ENCODE measurements around the gene MEGF10.
A peak's percentile ranks its signal among the peaks of the same experiment; 100 is the strongest.

The MEGF10 gene

DNA sequence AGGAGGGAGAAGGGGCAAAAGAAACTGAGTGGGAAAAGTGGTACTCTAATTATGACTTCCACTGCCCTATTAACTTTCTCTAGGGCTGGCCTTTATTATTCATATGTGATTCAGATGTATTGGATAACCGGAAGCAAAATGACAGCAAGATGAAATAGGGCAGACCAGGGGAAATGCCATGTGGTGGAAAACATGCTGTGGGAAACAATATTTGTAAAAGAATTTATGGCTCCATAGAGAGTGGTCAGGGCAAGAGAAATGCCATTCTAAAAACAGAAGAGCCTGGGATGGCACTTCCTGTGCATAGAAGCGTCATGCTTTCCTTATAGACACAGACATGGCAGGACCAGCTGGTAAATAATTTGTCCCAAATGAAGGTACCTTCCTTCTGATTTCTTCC, 67.7 kb downstream of the MEGF10 start:
- Histone ChIP-seq H3K9ac (ENCODE audit: insufficient read length) (no peak overlapping the region), H3K9me3 (ENCODE audit: low read depth, low read length) (no peaks in the 10 kb centered on the region), H3K27ac (peak overlapping the region; percentile 82), H3K4me3 (peak overlapping the region; percentile 57), H3K36me3 (ENCODE audit: insufficient read depth, low read length) (no peaks in the 10 kb centered on the region)
- TF ChIP-seq EZH2 (IDR thresholded peaks at IDR 0.05) (no peak), FOXP2 (optimal IDR thresholded peaks at IDR 0.05; ENCODE audit: control extremely low read depth, extremely low read length, insufficient read depth) (no peak), POLR2AphosphoS5 (IDR thresholded peaks at IDR 0.05; ENCODE audit: borderline replicate concordance, low read depth, low read length) (peak; percentile 42; the same call in 1 of the 2 replicates)
- peak; percentile 45 for DNase-seq (ENCODE audit: low read depth, low spot score)

- Histone ChIP-seq H3K36me3 (ENCODE audit: insufficient read depth, low read length) (no peaks in the 10 kb centered on the region), H3K9me3 (ENCODE audit: low read depth, low read length) (no peaks in the 10 kb centered on the region), H3K27ac (peak overlapping the region; percentile 82), H3K9ac (ENCODE audit: insufficient read length) (no peak overlapping the region), H3K4me3 (peak overlapping the region; percentile 57)
- DNase-seq (ENCODE audit: low read depth, low spot score) = no peak
- no peak for TF ChIP-seq POLR2AphosphoS5 (IDR thresholded peaks at IDR 0.05; ENCODE audit: borderline replicate concordance, low read depth, low read length)
- TF ChIP-seq EZH2 (IDR thresholded peaks at IDR 0.05) = no peak
- no peak for TF ChIP-seq FOXP2 (optimal IDR thresholded peaks at IDR 0.05; ENCODE audit: control extremely low read depth, extremely low read length, insufficient read depth)
Observed at GRCh38 chr5:127358740-127359139, 68.1 kb downstream of the MEGF10 start.

- TF ChIP-seq FOXP2 (optimal IDR thresholded peaks at IDR 0.05; ENCODE audit: control extremely low read depth, extremely low read length, insufficient read depth) = no peak
- no peak for TF ChIP-seq POLR2AphosphoS5 (IDR thresholded peaks at IDR 0.05; ENCODE audit: borderline replicate concordance, low read depth, low read length)
- TF ChIP-seq EZH2 (IDR thresholded peaks at IDR 0.05) = no peak
Observed at GRCh38 chr5:127359502-127359901, 68.9 kb downstream of the MEGF10 start.

GRCh38 chr5:127363403-127363802, 72.8 kb downstream of the MEGF10 start:
- TF ChIP-seq EZH2 (IDR thresholded peaks at IDR 0.05) (no peak), POLR2AphosphoS5 (IDR thresholded peaks at IDR 0.05; ENCODE audit: borderline replicate concordance, low read depth, low read length) (no peak), FOXP2 (optimal IDR thresholded peaks at IDR 0.05; ENCODE audit: control extremely low read depth, extremely low read length, insufficient read depth) (no peak)

More at GRCh38 chr5:127359502-127359901, 68.9 kb downstream of the MEGF10 start:
- DNase-seq (ENCODE audit: low read depth, low spot score) = no peak
- Histone ChIP-seq H3K9ac (ENCODE audit: insufficient read length) (no peak overlapping the region), H3K36me3 (ENCODE audit: insufficient read depth, low read length) (no peaks in the 10 kb centered on the region), H3K9me3 (ENCODE audit: low read depth, low read length) (no peaks in the 10 kb centered on the region), H3K4me3 (no peak overlapping the region), H3K27ac (no peak overlapping the region)

DNA sequence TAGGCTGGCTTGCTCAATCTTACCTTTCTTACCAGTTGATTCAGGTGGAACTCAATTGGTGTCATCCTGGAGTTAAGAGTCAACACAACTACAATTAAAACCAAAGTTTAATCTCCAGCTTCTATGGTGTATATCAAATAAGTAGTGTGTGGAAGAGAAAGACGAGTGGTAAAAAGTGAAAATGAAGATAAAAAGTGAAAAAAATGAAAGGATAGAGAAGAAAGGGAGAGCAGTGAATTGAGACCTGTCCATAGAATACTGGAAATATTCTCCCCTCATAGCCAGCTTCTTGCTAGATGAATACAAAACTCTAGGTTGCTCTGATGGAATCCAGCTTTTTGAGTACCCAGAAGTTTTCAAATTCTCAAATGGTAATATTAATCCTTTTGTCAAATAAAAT, 76.4 kb downstream of the MEGF10 start:
- DNase-seq (ENCODE audit: low read depth, low spot score) = no peak
- TF ChIP-seq FOXP2 (optimal IDR thresholded peaks at IDR 0.05; ENCODE audit: control extremely low read depth, extremely low read length, insufficient read depth) (no peak), EZH2 (IDR thresholded peaks at IDR 0.05) (no peak), POLR2AphosphoS5 (IDR thresholded peaks at IDR 0.05; ENCODE audit: borderline replicate concordance, low read depth, low read length) (no peak)
- no peaks in the 10 kb centered on the region for H3K9me3 ChIP-seq (ENCODE audit: low read depth, low read length)
- no peak overlapping the region for H3K4me3 ChIP-seq
- H3K36me3 ChIP-seq (ENCODE audit: insufficient read depth, low read length) = no peaks in the 10 kb centered on the region
- no peak overlapping the region for H3K9ac ChIP-seq (ENCODE audit: insufficient read length)
- H3K27ac ChIP-seq = no peak overlapping the region

More at GRCh38 chr5:127363403-127363802, 72.8 kb downstream of the MEGF10 start:
- Histone ChIP-seq H3K4me3 (no peak overlapping the region), H3K36me3 (ENCODE audit: insufficient read depth, low read length) (no peaks in the 10 kb centered on the region), H3K9ac (ENCODE audit: insufficient read length) (no peak overlapping the region), H3K27ac (no peak overlapping the region), H3K9me3 (ENCODE audit: low read depth, low read length) (no peaks in the 10 kb centered on the region)
- DNase-seq (ENCODE audit: low read depth, low spot score) = no peak

GRCh38 chr5:127367946-127368465, 77.4 kb downstream of the MEGF10 start:
- Histone ChIP-seq H3K4me3 (no peak overlapping the region), H3K9me3 (ENCODE audit: low read depth, low read length) (no peaks in the 10 kb centered on the region), H3K27ac (no peak overlapping the region), H3K36me3 (ENCODE audit: insufficient read depth, low read length) (no peaks in the 10 kb centered on the region), H3K9ac (ENCODE audit: insufficient read length) (no peak overlapping the region)
- TF ChIP-seq POLR2AphosphoS5 (IDR thresholded peaks at IDR 0.05; ENCODE audit: borderline replicate concordance, low read depth, low read length) (no peak), EZH2 (IDR thresholded peaks at IDR 0.05) (no peak), FOXP2 (optimal IDR thresholded peaks at IDR 0.05; ENCODE audit: control extremely low read depth, extremely low read length, insufficient read depth) (no peak)
- DNase-seq (ENCODE audit: low read depth, low spot score) = no peak

GRCh38 chr5:127369796-127370195, 79.2 kb downstream of the MEGF10 start:
- Histone ChIP-seq H3K36me3 (ENCODE audit: insufficient read depth, low read length) (no peaks in the 10 kb centered on the region), H3K9ac (ENCODE audit: insufficient read length) (no peak overlapping the region), H3K27ac (no peak overlapping the region), H3K9me3 (ENCODE audit: low read depth, low read length) (no peaks in the 10 kb centered on the region), H3K4me3 (no peak overlapping the region)
- DNase-seq (ENCODE audit: low read depth, low spot score) = no peak
- TF ChIP-seq FOXP2 (optimal IDR thresholded peaks at IDR 0.05; ENCODE audit: control extremely low read depth, extremely low read length, insufficient read depth) = no peak
- TF ChIP-seq EZH2 (IDR thresholded peaks at IDR 0.05) = no peak
- no peak for TF ChIP-seq POLR2AphosphoS5 (IDR thresholded peaks at IDR 0.05; ENCODE audit: borderline replicate concordance, low read depth, low read length)

DNA sequence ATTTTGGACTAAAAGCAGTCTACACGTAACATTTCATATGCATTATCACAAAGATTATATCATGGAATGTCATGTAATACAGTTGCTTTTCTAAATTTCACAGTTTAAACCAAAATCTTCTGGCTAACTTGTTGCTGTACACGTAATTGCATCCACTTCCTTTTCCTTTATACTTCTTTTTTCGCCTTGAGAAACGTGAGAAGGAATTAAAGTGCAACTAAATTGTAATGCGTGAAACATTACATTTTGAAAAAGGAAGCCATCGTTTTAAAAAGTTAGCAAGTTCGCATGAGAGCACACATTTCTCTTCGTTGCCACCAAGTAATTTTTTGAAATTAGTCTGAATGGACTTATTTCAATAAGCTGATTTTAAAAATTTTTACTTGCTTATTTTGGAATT, 80.0 kb downstream of the MEGF10 start:
- Histone ChIP-seq H3K4me3 (no peak overlapping the region), H3K9ac (ENCODE audit: insufficient read length) (no peak overlapping the region), H3K36me3 (ENCODE audit: insufficient read depth, low read length) (no peaks in the 10 kb centered on the region), H3K27ac (no peak overlapping the region), H3K9me3 (ENCODE audit: low read depth, low read length) (no peaks in the 10 kb centered on the region)
- DNase-seq (ENCODE audit: low read depth, low spot score) = no peak
- no peak for TF ChIP-seq FOXP2 (optimal IDR thresholded peaks at IDR 0.05; ENCODE audit: control extremely low read depth, extremely low read length, insufficient read depth)
- no peak for TF ChIP-seq POLR2AphosphoS5 (IDR thresholded peaks at IDR 0.05; ENCODE audit: borderline replicate concordance, low read depth, low read length)
- no peak for TF ChIP-seq EZH2 (IDR thresholded peaks at IDR 0.05)

Measured in SK-N-MC (cell line).